SK-N-SH (cell line): ENCODE results near the gene SLC9A2. TPM values are rescaled to one million over a fixed set of nuclear protein-coding genes. Genes with fewer than 3 reads are reported as not detected.

Experiments used
- CTCF ChIA-PET: fragments of 300-600, 350-600 bp; formaldehyde crosslinking; extraction: SDS; loops from one replicate; lab custom pipeline; 2021; lab: Yijun Ruan, JAX
- POLR2A ChIA-PET: fragments of 350-600 bp; sonication (Branson Sonifier 250); formaldehyde crosslinking; extraction: SDS; loops from one replicate; lab custom pipeline; 2020; ENCODE audit warnings: antibody characterized with exemption, inconsistent platforms; lab: Yijun Ruan, JAX
- DNase-seq: peaks from one replicate; pipeline ENCODE4 v3.0.0; 2012
- H2AFZ ChIP-seq: fragments of 200-600 bp; sonication (generic); 2 replicates; pipeline ENCODE4 v1.8.1; 2016; ENCODE audit warnings: antibody characterized with exemption, mild to moderate bottlenecking, low read depth
- H3F3A ChIP-seq: fragments of 200-600 bp; sonication (generic); replicated peaks from 2 replicates; pipeline ENCODE3; 2016; ENCODE audit warnings: antibody characterized with exemption, mild to moderate bottlenecking; ENCODE audit not compliant: insufficient read depth
- H3K27ac ChIP-seq, 2 experiments: fragments of 200-500 bp in 1 of 2; fragments of 200-600 bp in 1 of 2; sonication (Bioruptor generic) in 1 of 2; sonication (generic), shearing (Covaris generic) in 1 of 2; 2 replicates each; pipeline versions ENCODE4 v1.5.1 to v1.6.1; 2014 to 2016; ENCODE audit warnings: low read depth in 2 of 2, inconsistent platforms in 1 of 2, low read length in 1 of 2, mild to moderate bottlenecking in 1 of 2, mixed read lengths in 1 of 2
- H3K27me3 ChIP-seq: fragments of 200-600 bp; sonication (generic), shearing (Covaris generic); 2 replicates; pipeline ENCODE4 v1.6.1; 2016; ENCODE audit warnings: mixed run types; ENCODE audit not compliant: insufficient read depth
- H3K36me3 ChIP-seq, 2 experiments: fragments of 200-500 bp in 1 of 2; fragments of 200-600 bp in 1 of 2; sonication (Bioruptor generic) in 1 of 2; sonication (generic) in 1 of 2; replicated peaks in 1 of 2; 2 replicates each; pipeline versions ENCODE3 to v1.5.1; 2014 to 2016; ENCODE audit warnings: low read length in 1 of 2, mild to moderate bottlenecking in 1 of 2; ENCODE audit not compliant: insufficient read depth in 2 of 2, control insufficient read depth in 1 of 2
- H3K4me1 ChIP-seq, 2 experiments: fragments of 200-500 bp in 1 of 2; fragments of 200-600 bp in 1 of 2; sonication (Bioruptor generic) in 1 of 2; sonication (generic), shearing (Covaris generic) in 1 of 2; 2 replicates each; pipeline versions ENCODE4 v1.5.1 to v1.6.1; 2014 to 2016; ENCODE audit warnings: low read depth in 1 of 2, low read length in 1 of 2, mixed run types in 1 of 2; ENCODE audit not compliant: insufficient read depth in 2 of 2, control insufficient read depth in 1 of 2
- H3K4me2 ChIP-seq: fragments of 200-600 bp; sonication (generic), shearing (Covaris generic); 2 replicates; pipeline ENCODE4 v1.6.1; 2017; ENCODE audit warnings: mixed run types
- H3K4me3 ChIP-seq, 2 experiments: fragments of 200-500 bp in 1 of 2; fragments of 200-600 bp in 1 of 2; sonication (Bioruptor generic) in 1 of 2; sonication (generic), shearing (Covaris generic) in 1 of 2; 2 replicates each; pipeline versions ENCODE4 v1.5.1 to v1.8.1; 2014 to 2016; ENCODE audit warnings: low read depth in 2 of 2, inconsistent platforms in 1 of 2, low read length in 1 of 2, mild to moderate bottlenecking in 1 of 2, mixed read lengths in 1 of 2, moderate library complexity in 1 of 2
- H3K79me2 ChIP-seq: fragments of 200-600 bp; sonication (generic); 2 replicates; pipeline ENCODE4 v1.8.1; 2017; ENCODE audit warnings: mild to moderate bottlenecking; ENCODE audit not compliant: insufficient read depth
- H3K9ac ChIP-seq: fragments of 200-600 bp; sonication (generic); 2 replicates; pipeline ENCODE4 v1.6.1; 2017; ENCODE audit warnings: mixed run types
- H3K9me2 ChIP-seq: fragments of 200-600 bp; sonication (generic); 2 replicates; pipeline ENCODE4 v1.6.1; 2017; ENCODE audit warnings: mixed run types
- H3K9me3 ChIP-seq: fragments of 200-600 bp; sonication (generic); 2 replicates; pipeline ENCODE4 v1.6.1; 2017; ENCODE audit warnings: mixed run types, mild to moderate bottlenecking, moderate library complexity
- H4K20me1 ChIP-seq: fragments of 200-600 bp; sonication (generic); 2 replicates; pipeline ENCODE4 v1.6.1; 2017; ENCODE audit warnings: mild to moderate bottlenecking, mixed run types; ENCODE audit not compliant: insufficient read depth
- CTCF ChIP-seq: fragments of 200-600 bp; sonication (generic); IDR thresholded peaks from 2 replicates; pipeline ENCODE4 v1.6.1; 2017; ENCODE audit warnings: antibody characterized with exemption, mild to moderate bottlenecking, moderate library complexity
- ELF1 ChIP-seq: IDR thresholded peaks from 2 replicates; pipeline ENCODE4 v1.4.0; 2012
- EZH2phosphoT487 ChIP-seq: fragments of 200-600 bp; sonication (generic); IDR thresholded peaks from 2 replicates; pipeline ENCODE4 v1.6.1; 2017; ENCODE audit warnings: low read depth, mixed run types, mild to moderate bottlenecking, antibody characterized with exemption, moderate library complexity, borderline replicate concordance
- FOSL2 ChIP-seq: IDR thresholded peaks from 2 replicates; pipeline ENCODE4 v1.4.0; 2012; ENCODE audit warnings: low read depth, mild to moderate bottlenecking, moderate library complexity, borderline replicate concordance
- FOXJ3 ChIP-seq: sonication (generic); formaldehyde crosslinking; IDR thresholded peaks from 2 replicates; pipeline ENCODE4 v1.5.1; 2020; ENCODE audit warnings: mild to moderate bottlenecking, missing genetic modification reagents
- GATA2 ChIP-seq: sonication (generic); formaldehyde crosslinking; IDR thresholded peaks from 2 replicates; pipeline ENCODE4 v1.5.0; 2020; ENCODE audit warnings: mild to moderate bottlenecking, missing genetic modification reagents
- MEF2A ChIP-seq: IDR thresholded peaks from 2 replicates; pipeline ENCODE4 v1.4.0; 2012; ENCODE audit warnings: low read depth, borderline replicate concordance
- MXI1 ChIP-seq: IDR thresholded peaks from 2 replicates; pipeline ENCODE4 v1.6.1; 2012; ENCODE audit warnings: mild to moderate bottlenecking, low read depth, low read length, improper control_type of control experiment
- NFIC ChIP-seq: IDR thresholded peaks from 2 replicates; pipeline ENCODE4 v1.4.0; 2012; ENCODE audit warnings: borderline replicate concordance
- NRF1 ChIP-seq: IDR thresholded peaks from 2 replicates; pipeline ENCODE4 v1.6.1; 2012; ENCODE audit warnings: low read depth, mild to moderate bottlenecking, low read length
- RCOR1 ChIP-seq: fragments of 150-350 bp; IDR thresholded peaks from 2 replicates; pipeline ENCODE4 v1.6.1; 2017; ENCODE audit warnings: antibody characterized with exemption, low read length
- SIN3A ChIP-seq: IDR thresholded peaks from 2 replicates; pipeline ENCODE4 v1.6.1; 2012; ENCODE audit warnings: low read depth, mild to moderate bottlenecking, low read length, moderate library complexity, borderline replicate concordance
- SMC3 ChIP-seq: IDR thresholded peaks from 2 replicates; pipeline ENCODE4 v1.6.1; 2012; ENCODE audit warnings: low read depth, low read length, improper control_type of control experiment
- WGBS: methylation state at CpG from one replicate; pipeline ENCODE4 v1.1.6; 2017; ENCODE audit warnings: low lambda C conversion rate; 5-methylcytosine and 5-hydroxymethylcytosine counted together
- polyA plus RNA-seq, 3 experiments: library from polyadenylated mRNA; depleted of rRNA; stranded (reverse); fragments of >200 nt; gene quantifications; 2 replicates each; pipeline ENCODE4 v1.2.3, GENCODE V29; 2012
- TF ChIP-seq, protein P1 (sequence below): IDR thresholded peaks from 2 replicates; pipeline ENCODE4 v1.4.0; 2012; ENCODE audit warnings: low read depth
- TF ChIP-seq, protein P2 (sequence below): IDR thresholded peaks from 2 replicates; pipeline ENCODE4; 2012
- TF ChIP-seq, protein P3 (sequence below): IDR thresholded peaks from 2 replicates; pipeline ENCODE4 v1.4.0; 2012; ENCODE audit warnings: low read depth, borderline replicate concordance
- TF ChIP-seq, protein P4 (sequence below): IDR thresholded peaks from 2 replicates; pipeline ENCODE4 v1.6.1; 2012; ENCODE audit warnings: mild to moderate bottlenecking, low read depth, low read length, moderate library complexity
- TF ChIP-seq, protein P5 (sequence below): fragments of 150-350 bp; IDR thresholded peaks from 2 replicates; pipeline ENCODE4 v1.6.1; 2016; ENCODE audit warnings: mild to moderate bottlenecking, low read depth, low read length

Gene SLC9A2
- polyA plus RNA-seq, 1 of the 3 experiments (the other 2 are of a cell fraction) = not detected

GRCh38 chr2:102755284-102755683 is 135.9 kb downstream of the SLC9A2 start:
- Histone ChIP-seq H3K36me3 (no peaks in the 10 kb centered on the region), H3K9me2 (no peaks in the 10 kb centered on the region), H3F3A (no peaks in the 10 kb centered on the region), H3K9ac (no peak overlapping the region), H3K27ac (no peak overlapping the region), H3K27me3 (no peaks in the 10 kb centered on the region), H3K4me2 (no peak overlapping the region), H3K4me1 (no peaks in the 10 kb centered on the region), H3K9me3 (no peaks in the 10 kb centered on the region), H4K20me1 (no peaks in the 10 kb centered on the region), H2AFZ (no peak overlapping the region), H3K4me3 (no peak overlapping the region), H3K79me2 (no peaks in the 10 kb centered on the region)
- ChIA-PET POLR2A (no interaction called here), CTCF (interaction anchor here (0.6 to 5.0 kb wide), 6 partner anchors 10 to 84 kb away, joined by 3 to 63 read pairs (median 18); a partner anchor contains a TSS)
- no peak for DNase-seq
- TF ChIP-seq, protein P1, sequence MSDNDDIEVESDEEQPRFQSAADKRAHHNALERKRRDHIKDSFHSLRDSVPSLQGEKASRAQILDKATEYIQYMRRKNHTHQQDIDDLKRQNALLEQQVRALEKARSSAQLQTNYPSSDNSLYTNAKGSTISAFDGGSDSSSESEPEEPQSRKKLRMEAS = no peak
- TF ChIP-seq, protein P2, sequence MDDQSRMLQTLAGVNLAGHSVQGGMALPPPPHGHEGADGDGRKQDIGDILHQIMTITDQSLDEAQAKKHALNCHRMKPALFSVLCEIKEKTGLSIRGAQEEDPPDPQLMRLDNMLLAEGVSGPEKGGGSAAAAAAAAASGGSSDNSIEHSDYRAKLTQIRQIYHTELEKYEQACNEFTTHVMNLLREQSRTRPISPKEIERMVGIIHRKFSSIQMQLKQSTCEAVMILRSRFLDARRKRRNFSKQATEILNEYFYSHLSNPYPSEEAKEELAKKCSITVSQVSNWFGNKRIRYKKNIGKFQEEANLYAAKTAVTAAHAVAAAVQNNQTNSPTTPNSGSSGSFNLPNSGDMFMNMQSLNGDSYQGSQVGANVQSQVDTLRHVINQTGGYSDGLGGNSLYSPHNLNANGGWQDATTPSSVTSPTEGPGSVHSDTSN = no peak
- TF ChIP-seq SIN3A (no peak), NRF1 (no peak)
- TF ChIP-seq, protein P3, sequence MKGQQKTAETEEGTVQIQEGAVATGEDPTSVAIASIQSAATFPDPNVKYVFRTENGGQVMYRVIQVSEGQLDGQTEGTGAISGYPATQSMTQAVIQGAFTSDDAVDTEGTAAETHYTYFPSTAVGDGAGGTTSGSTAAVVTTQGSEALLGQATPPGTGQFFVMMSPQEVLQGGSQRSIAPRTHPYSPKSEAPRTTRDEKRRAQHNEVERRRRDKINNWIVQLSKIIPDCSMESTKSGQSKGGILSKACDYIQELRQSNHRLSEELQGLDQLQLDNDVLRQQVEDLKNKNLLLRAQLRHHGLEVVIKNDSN = no peak
- 90% methylated on average over 4 of the region's 4 CpGs for WGBS

DNA sequence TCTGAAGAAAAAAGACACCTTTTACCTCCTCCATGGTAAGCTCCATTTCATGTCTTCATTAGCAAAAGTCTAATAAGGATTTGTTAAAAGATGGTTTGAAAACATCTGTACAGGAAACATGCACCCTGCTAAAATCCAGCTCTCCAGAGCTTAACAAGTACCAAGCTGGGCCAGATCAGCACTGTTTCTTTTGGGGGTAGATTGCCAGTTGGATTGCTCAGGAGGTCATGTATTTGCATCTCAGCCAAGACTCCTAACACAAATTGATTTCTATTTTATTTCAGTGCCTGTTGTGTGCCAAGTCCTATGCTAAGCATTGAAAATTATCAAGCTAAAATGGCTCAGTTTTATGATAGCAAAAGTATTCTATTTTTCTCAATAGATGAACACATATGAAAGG is 139.1 kb downstream of the SLC9A2 start:
- no peaks in the 10 kb centered on the region for H4K20me1 ChIP-seq
- H3K9me3 ChIP-seq = no peaks in the 10 kb centered on the region
- H3K4me1 ChIP-seq = no peaks in the 10 kb centered on the region
- ChIA-PET POLR2A (no interaction called here), CTCF (interaction anchor here (1.9 kb wide), 1 partner anchor 48 kb away, joined by 10 read pairs; no protein-coding TSS in a partner anchor)
- no peak overlapping the region for H3K27ac ChIP-seq
- H3K36me3 ChIP-seq = no peaks in the 10 kb centered on the region
- no peaks in the 10 kb centered on the region for H3K9me2 ChIP-seq
- no peaks in the 10 kb centered on the region for H3K27me3 ChIP-seq
- DNase-seq = no peak
- H2AFZ ChIP-seq = no peak overlapping the region
- no peak overlapping the region for H3K4me3 ChIP-seq
- H3K79me2 ChIP-seq = no peaks in the 10 kb centered on the region
- no peak overlapping the region for H3K9ac ChIP-seq
- H3F3A ChIP-seq = no peaks in the 10 kb centered on the region
- no peak overlapping the region for H3K4me2 ChIP-seq
- no peak for TF ChIP-seq ELF1
- TF ChIP-seq FOXJ3 = no peak
- TF ChIP-seq FOSL2 = no peak
- no peak for TF ChIP-seq MXI1
- no peak for TF ChIP-seq RCOR1
- TF ChIP-seq, protein P2 = no peak
- TF ChIP-seq SMC3 = no peak
- TF ChIP-seq NRF1 = no peak
- TF ChIP-seq, protein P4, sequence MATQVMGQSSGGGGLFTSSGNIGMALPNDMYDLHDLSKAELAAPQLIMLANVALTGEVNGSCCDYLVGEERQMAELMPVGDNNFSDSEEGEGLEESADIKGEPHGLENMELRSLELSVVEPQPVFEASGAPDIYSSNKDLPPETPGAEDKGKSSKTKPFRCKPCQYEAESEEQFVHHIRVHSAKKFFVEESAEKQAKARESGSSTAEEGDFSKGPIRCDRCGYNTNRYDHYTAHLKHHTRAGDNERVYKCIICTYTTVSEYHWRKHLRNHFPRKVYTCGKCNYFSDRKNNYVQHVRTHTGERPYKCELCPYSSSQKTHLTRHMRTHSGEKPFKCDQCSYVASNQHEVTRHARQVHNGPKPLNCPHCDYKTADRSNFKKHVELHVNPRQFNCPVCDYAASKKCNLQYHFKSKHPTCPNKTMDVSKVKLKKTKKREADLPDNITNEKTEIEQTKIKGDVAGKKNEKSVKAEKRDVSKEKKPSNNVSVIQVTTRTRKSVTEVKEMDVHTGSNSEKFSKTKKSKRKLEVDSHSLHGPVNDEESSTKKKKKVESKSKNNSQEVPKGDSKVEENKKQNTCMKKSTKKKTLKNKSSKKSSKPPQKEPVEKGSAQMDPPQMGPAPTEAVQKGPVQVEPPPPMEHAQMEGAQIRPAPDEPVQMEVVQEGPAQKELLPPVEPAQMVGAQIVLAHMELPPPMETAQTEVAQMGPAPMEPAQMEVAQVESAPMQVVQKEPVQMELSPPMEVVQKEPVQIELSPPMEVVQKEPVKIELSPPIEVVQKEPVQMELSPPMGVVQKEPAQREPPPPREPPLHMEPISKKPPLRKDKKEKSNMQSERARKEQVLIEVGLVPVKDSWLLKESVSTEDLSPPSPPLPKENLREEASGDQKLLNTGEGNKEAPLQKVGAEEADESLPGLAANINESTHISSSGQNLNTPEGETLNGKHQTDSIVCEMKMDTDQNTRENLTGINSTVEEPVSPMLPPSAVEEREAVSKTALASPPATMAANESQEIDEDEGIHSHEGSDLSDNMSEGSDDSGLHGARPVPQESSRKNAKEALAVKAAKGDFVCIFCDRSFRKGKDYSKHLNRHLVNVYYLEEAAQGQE = no peak
- TF ChIP-seq MEF2A = no peak
- TF ChIP-seq, protein P5, sequence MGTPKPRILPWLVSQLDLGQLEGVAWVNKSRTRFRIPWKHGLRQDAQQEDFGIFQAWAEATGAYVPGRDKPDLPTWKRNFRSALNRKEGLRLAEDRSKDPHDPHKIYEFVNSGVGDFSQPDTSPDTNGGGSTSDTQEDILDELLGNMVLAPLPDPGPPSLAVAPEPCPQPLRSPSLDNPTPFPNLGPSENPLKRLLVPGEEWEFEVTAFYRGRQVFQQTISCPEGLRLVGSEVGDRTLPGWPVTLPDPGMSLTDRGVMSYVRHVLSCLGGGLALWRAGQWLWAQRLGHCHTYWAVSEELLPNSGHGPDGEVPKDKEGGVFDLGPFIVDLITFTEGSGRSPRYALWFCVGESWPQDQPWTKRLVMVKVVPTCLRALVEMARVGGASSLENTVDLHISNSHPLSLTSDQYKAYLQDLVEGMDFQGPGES = no peak
- no peak for TF ChIP-seq GATA2 (CRISPR knock-in tag)
- no peak for TF ChIP-seq NFIC
- no peak for TF ChIP-seq EZH2phosphoT487
- no peak for TF ChIP-seq CTCF
